Measurements from ENCODE around the gene KIAA1217.
A peak's percentile ranks its signal among the peaks of the same experiment; 100 is the strongest.

Gene KIAA1217

GRCh38 chr10:24287559-24288195, 78.7 kb downstream of the KIAA1217 start:
- Histone ChIP-seq H3K14ac (ENCODE audit: low read length) (no peak overlapping the region), H3K4me1 (ENCODE audit: control insufficient read depth in 1 of 2, insufficient read depth in 2 of 2, low read length in 2 of 2) (peaks cover 0 to 2% of the 10 kb centered on the region in 2 experiments), H3K27me3 (ENCODE audit: insufficient read depth, low read length) (no peaks in the 10 kb centered on the region), H3K18ac (ENCODE audit: low read length) (no peak overlapping the region), H3K79me1 (ENCODE audit: low read length) (peaks cover 1% of the 10 kb centered on the region), H2BK12ac (ENCODE audit: low read length) (no peak overlapping the region), H4K8ac (ENCODE audit: low read depth, low read length) (no peak overlapping the region), H3K9me3 (ENCODE audit: insufficient read depth, low read depth, low read length) (no peaks in the 10 kb centered on the region), H4K12ac (ENCODE audit: low read depth, low read length) (no peak overlapping the region), H3K23ac (ENCODE audit: low read length) (no peak overlapping the region), H3K4ac (ENCODE audit: low read depth, low read length) (peak overlapping the region; percentile 61), H2BK5ac (ENCODE audit: low read depth, low read length, poor library complexity) (no peak overlapping the region), H3K79me2 (ENCODE audit: control insufficient read depth, insufficient read depth, low read length, poor library complexity) (peaks cover 21% of the 10 kb centered on the region), H3K4me2 (ENCODE audit: low read length) (no peak overlapping the region), H3K9ac (ENCODE audit: low read length) (no peak overlapping the region), H3K27ac (ENCODE audit: low read depth, low read length) (no peak overlapping the region), H3K4me3 (ENCODE audit: low read depth, low read length) (no peak overlapping the region), H2AFZ (ENCODE audit: insufficient read depth, low read length, poor library complexity) (no peak overlapping the region), H2BK120ac (ENCODE audit: insufficient read depth, low read length, poor library complexity) (no peak overlapping the region), H4K91ac (ENCODE audit: low read depth, low read length) (no peak overlapping the region), H3K36me3 (ENCODE audit: control insufficient read depth in 1 of 2, insufficient read depth in 2 of 2, low read length in 2 of 2) (peaks cover 13 to 21% of the 10 kb centered on the region in 2 experiments), H2AK5ac (ENCODE audit: low read length) (no peak overlapping the region)
- no CpG with 5 or more reads among the region's 4 CpGs for WGBS (ENCODE audit: extremely low coverage, insufficient coverage, insufficient read length)
- no peak for DNase-seq

DNA sequence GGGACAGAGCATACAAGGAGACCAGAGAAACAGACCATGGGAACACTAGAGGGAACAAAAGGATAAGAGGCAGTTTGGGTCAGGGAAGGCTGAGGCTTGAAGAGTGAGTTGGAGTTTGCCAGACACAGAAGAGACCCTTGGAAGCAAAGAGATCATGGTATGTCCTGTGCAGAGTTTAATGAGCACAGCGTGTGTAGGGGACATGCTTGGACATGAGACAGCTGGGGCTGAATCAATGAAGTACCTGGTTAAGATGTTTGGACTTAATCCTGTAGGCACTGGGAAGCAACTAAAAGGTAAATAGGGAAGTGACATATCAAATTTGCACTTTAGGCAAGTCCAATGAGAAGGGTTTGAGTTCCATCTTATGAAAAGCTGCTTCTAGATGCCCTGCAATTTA, 79.6 kb downstream of the KIAA1217 start:
- H3K4me1 ChIP-seq (ENCODE audit: control insufficient read depth in 1 of 2, insufficient read depth in 2 of 2, low read length in 2 of 2), result peaks cover 2 to 7% of the 10 kb centered on the region in 2 experiments
- peak overlapping the region; percentile 4 for H3K4ac ChIP-seq (ENCODE audit: low read depth, low read length)
- H3K27ac ChIP-seq (ENCODE audit: low read depth, low read length), result peak overlapping the region; percentile 28
- no peak overlapping the region for H3K14ac ChIP-seq (ENCODE audit: low read length)
- WGBS (ENCODE audit: extremely low coverage, insufficient coverage, insufficient read length), result no CpG with 5 or more reads among the region's 1 CpG
- H3K36me3 ChIP-seq (ENCODE audit: control insufficient read depth in 1 of 2, insufficient read depth in 2 of 2, low read length in 2 of 2), result peaks cover 12 to 25% of the 10 kb centered on the region in 2 experiments
- H3K4me2 ChIP-seq (ENCODE audit: low read length), result no peak overlapping the region
- no peaks in the 10 kb centered on the region for H3K27me3 ChIP-seq (ENCODE audit: insufficient read depth, low read length)
- H3K9me3 ChIP-seq (ENCODE audit: insufficient read depth, low read depth, low read length), result no peaks in the 10 kb centered on the region
- no peak overlapping the region for H4K8ac ChIP-seq (ENCODE audit: low read depth, low read length)
- no peak overlapping the region for H2BK120ac ChIP-seq (ENCODE audit: insufficient read depth, low read length, poor library complexity)
- H3K4me3 ChIP-seq (ENCODE audit: low read depth, low read length), result no peak overlapping the region
- peaks cover 1% of the 10 kb centered on the region for H3K79me1 ChIP-seq (ENCODE audit: low read length)
- no peak overlapping the region for H2BK12ac ChIP-seq (ENCODE audit: low read length)
- peak overlapping the region; percentile 20 for H2BK5ac ChIP-seq (ENCODE audit: low read depth, low read length, poor library complexity)
- no peak overlapping the region for H2AFZ ChIP-seq (ENCODE audit: insufficient read depth, low read length, poor library complexity)
- no peak overlapping the region for H3K9ac ChIP-seq (ENCODE audit: low read length)
- H3K23ac ChIP-seq (ENCODE audit: low read length), result no peak overlapping the region
- no peak overlapping the region for H2AK5ac ChIP-seq (ENCODE audit: low read length)
- no peak overlapping the region for H4K12ac ChIP-seq (ENCODE audit: low read depth, low read length)
- H4K91ac ChIP-seq (ENCODE audit: low read depth, low read length), result no peak overlapping the region
- no peak for DNase-seq
- peaks cover 16% of the 10 kb centered on the region for H3K79me2 ChIP-seq (ENCODE audit: control insufficient read depth, insufficient read depth, low read length, poor library complexity)
- peak overlapping the region; percentile 33 for H3K18ac ChIP-seq (ENCODE audit: low read length)

- H3K9ac ChIP-seq (ENCODE audit: low read length), result no peak overlapping the region
- no peak overlapping the region for H3K14ac ChIP-seq (ENCODE audit: low read length)
- H4K91ac ChIP-seq (ENCODE audit: low read depth, low read length), result no peak overlapping the region
- no peak overlapping the region for H3K27ac ChIP-seq (ENCODE audit: low read depth, low read length)
- peak overlapping the region; percentile 11 for H3K18ac ChIP-seq (ENCODE audit: low read length)
- H2BK12ac ChIP-seq (ENCODE audit: low read length), result no peak overlapping the region
- no peaks in the 10 kb centered on the region for H3K9me3 ChIP-seq (ENCODE audit: insufficient read depth, low read depth, low read length)
- H3K4me3 ChIP-seq (ENCODE audit: low read depth, low read length), result no peak overlapping the region
- H3K4me2 ChIP-seq (ENCODE audit: low read length), result no peak overlapping the region
- peaks cover 4 to 9% of the 10 kb centered on the region in 2 experiments for H3K4me1 ChIP-seq (ENCODE audit: control insufficient read depth in 1 of 2, insufficient read depth in 2 of 2, low read length in 2 of 2)
- no peak overlapping the region for H2BK120ac ChIP-seq (ENCODE audit: insufficient read depth, low read length, poor library complexity)
- no peak for DNase-seq
- H4K8ac ChIP-seq (ENCODE audit: low read depth, low read length), result no peak overlapping the region
- H3K27me3 ChIP-seq (ENCODE audit: insufficient read depth, low read length), result no peaks in the 10 kb centered on the region
- H3K4ac ChIP-seq (ENCODE audit: low read depth, low read length), result peak overlapping the region; percentile 35
- peaks cover 15 to 25% of the 10 kb centered on the region in 2 experiments for H3K36me3 ChIP-seq (ENCODE audit: control insufficient read depth in 1 of 2, insufficient read depth in 2 of 2, low read length in 2 of 2)
- H2AK5ac ChIP-seq (ENCODE audit: low read length), result no peak overlapping the region
- H4K12ac ChIP-seq (ENCODE audit: low read depth, low read length), result no peak overlapping the region
- no peak overlapping the region for H2AFZ ChIP-seq (ENCODE audit: insufficient read depth, low read length, poor library complexity)
- H3K79me2 ChIP-seq (ENCODE audit: control insufficient read depth, insufficient read depth, low read length, poor library complexity), result peaks cover 14% of the 10 kb centered on the region
- H3K23ac ChIP-seq (ENCODE audit: low read length), result no peak overlapping the region
- WGBS (ENCODE audit: extremely low coverage, insufficient coverage, insufficient read length), result no CpG with 5 or more reads among the region's 3 CpGs
- H2BK5ac ChIP-seq (ENCODE audit: low read depth, low read length, poor library complexity), result peak overlapping the region; percentile 6
- peaks cover 1% of the 10 kb centered on the region for H3K79me1 ChIP-seq (ENCODE audit: low read length)
Observed at GRCh38 chr10:24289235-24289634, 80.3 kb downstream of the KIAA1217 start.

DNA sequence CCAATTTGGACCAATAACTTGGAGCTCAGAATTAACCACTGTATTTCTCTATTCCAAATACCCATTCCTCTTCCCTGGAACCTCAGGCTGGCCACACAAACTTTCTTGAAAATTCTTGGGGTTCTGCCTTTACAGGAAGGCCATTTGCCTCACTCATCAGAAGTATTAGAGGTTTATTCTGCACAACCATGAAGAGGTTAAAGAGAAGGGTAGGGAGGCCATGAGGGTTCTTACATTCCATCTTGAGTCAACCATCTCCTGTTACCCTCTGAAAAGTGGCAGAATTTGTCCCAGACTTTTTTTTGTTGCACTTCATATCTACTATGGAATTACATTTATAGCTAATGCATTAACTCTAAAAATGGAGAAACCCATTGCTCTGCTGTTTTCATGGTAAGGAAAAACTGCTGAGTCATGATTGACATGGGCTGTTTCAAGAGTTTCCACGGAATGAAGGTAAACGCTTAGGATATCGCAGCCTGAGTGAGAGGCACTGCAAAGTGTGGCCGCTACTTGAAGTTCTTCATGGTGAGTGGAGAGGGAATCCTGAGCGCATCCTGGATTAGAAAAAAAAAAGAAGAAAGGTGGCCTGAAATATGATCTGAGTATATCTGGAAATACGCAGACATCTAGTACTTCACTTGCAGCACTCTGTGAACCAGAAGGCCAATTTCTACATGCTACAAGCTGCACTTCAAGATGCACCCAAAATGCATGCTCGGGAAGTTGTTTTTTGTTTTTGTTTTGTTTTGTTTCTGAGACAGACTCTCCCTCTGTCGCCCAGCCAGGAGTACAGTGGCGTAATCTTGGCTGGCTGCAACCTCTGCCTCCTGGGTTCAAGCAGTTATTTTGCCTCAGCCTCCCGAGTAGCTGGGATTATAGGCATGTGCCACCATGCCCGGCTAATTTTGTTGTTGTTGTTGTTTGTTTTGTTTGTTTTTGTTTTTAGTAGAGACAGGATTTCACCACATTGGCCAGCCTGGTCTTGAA, 83.7 kb downstream of the KIAA1217 start:
- Histone ChIP-seq H3K4me1 (ENCODE audit: control insufficient read depth in 1 of 2, insufficient read depth in 2 of 2, low read length in 2 of 2) (peaks cover 6 to 9% of the 10 kb centered on the region in 2 experiments), H2BK120ac (ENCODE audit: insufficient read depth, low read length, poor library complexity) (no peak overlapping the region), H3K4me3 (ENCODE audit: low read depth, low read length) (no peak overlapping the region), H2AFZ (ENCODE audit: insufficient read depth, low read length, poor library complexity) (no peak overlapping the region), H3K79me2 (ENCODE audit: control insufficient read depth, insufficient read depth, low read length, poor library complexity) (peaks cover 18% of the 10 kb centered on the region), H4K8ac (ENCODE audit: low read depth, low read length) (no peak overlapping the region), H3K4me2 (ENCODE audit: low read length) (no peak overlapping the region), H2AK5ac (ENCODE audit: low read length) (no peak overlapping the region), H2BK5ac (ENCODE audit: low read depth, low read length, poor library complexity) (no peak overlapping the region), H3K9ac (ENCODE audit: low read length) (no peak overlapping the region), H3K18ac (ENCODE audit: low read length) (no peak overlapping the region), H4K12ac (ENCODE audit: low read depth, low read length) (no peak overlapping the region), H4K91ac (ENCODE audit: low read depth, low read length) (no peak overlapping the region), H3K23ac (ENCODE audit: low read length) (no peak overlapping the region), H3K27ac (ENCODE audit: low read depth, low read length) (peak overlapping the region; percentile 7), H3K79me1 (ENCODE audit: low read length) (peaks cover 1% of the 10 kb centered on the region), H3K9me3 (ENCODE audit: insufficient read depth, low read depth, low read length) (no peaks in the 10 kb centered on the region), H3K36me3 (ENCODE audit: control insufficient read depth in 1 of 2, insufficient read depth in 2 of 2, low read length in 2 of 2) (peaks cover 19 to 29% of the 10 kb centered on the region in 2 experiments), H2BK12ac (ENCODE audit: low read length) (no peak overlapping the region), H3K4ac (ENCODE audit: low read depth, low read length) (peak overlapping the region; percentile 19), H3K14ac (ENCODE audit: low read length) (no peak overlapping the region), H3K27me3 (ENCODE audit: insufficient read depth, low read length) (no peaks in the 10 kb centered on the region)
- peak in 1 of 2 donors; percentile 16 for DNase-seq
- WGBS (ENCODE audit: extremely low coverage, insufficient coverage, insufficient read length), result no CpG with 5 or more reads among the region's 11 CpGs
